GM18511 (cell line): Measurements from ENCODE around the gene IQCK.

Experiments used
- ATAC-seq: cut with Tn5 transposase; IDR thresholded peaks from one replicate; pipeline ENCODE4 v1.9.1; 2021; ENCODE audit warnings: mild to moderate bottlenecking, moderate library complexity; ENCODE audit not compliant: unreplicated experiment

IQCK gene

DNA sequence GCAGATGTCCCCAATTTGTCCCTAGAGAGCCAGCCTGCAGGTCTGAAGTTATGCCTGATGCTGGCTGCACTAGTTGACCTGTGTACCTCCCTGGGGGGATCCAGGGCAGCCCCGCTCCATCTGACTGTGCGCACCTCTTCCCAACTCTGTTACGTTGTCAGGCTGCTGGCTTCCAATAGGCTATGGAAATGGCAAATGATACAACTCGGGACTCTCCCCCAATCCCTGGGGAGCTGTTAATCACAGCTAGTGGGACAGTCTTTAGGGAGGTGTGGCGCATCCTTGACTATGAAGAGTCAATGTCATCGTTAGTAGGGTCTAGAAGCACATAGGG, 136.4 kb downstream of the IQCK start:
- ATAC-seq: no peak

GRCh38 chr16:19856120-19856519, 138.0 kb downstream of the IQCK start:
- ATAC-seq: no peak

DNA sequence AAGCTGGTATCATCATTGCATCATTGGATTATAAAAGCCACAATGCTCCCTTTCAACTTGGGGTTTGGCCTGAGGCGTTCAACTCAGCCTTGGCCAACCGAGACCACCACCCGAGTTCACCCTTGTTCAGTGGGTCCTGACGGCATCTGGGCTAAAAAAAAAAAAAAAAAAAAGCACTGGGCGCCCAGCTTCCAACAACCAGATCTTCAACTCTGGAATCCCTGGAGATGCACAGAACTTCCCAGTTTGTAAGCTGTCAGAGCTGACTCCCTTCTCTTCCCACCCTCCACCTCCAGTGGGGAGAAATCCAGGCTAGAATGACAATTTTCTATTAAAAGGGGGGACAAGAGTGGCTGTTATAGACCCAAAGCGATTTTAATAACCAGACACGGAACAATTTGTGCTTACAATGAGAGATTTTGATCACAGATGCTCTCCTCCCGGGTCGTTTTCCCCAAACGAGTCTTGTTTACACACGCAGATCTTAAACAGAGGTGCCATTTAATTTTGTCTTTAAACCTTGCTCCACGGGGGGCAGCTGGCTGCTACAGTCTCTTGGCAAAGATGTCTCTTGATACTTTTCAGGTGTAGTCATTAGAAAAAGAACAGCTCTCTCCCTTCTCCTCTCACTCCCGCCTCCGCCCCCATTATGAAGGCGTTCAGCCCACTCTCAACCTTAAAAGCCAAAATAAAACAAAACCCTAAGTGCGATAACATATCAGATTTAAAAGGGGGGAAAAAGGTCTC, 139.7 kb downstream of the IQCK start:
- no peak for ATAC-seq

DNA sequence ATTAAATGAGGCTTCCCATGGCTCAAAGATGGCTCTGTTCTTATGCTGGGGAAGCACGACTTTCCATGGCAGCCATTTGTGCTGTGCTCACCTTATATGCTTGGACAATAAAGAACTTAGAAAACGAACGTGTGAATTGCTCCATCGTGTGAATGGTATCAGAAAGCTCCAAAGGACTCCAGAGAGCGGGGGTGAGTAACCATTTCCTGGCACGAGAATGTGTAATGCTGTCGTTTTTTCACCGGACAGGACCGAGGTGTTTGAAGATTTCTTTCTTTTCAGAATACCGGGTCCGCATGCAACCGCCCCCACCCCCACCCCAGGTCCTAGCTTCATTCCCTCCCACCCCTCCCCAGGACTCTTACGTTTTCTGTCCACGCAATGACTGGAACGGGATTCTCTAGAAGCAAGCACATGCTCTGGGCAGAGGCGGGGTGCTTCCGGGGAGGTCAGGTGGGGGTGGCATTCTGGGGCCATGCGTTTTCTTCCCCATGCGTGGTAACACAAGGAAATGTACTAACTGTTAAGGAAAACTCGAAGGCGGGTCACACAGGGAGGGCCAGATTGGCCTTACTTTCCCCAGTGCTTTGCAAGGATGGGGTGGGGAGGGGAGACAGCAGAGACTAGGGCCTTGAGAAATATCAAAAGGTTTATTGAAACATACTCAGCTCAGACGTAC, 140.4 kb downstream of the IQCK start:
- no peak for ATAC-seq

- ATAC-seq: no peak
Measured at GRCh38 chr16:19859166-19859565, 141.1 kb downstream of the IQCK start.

DNA sequence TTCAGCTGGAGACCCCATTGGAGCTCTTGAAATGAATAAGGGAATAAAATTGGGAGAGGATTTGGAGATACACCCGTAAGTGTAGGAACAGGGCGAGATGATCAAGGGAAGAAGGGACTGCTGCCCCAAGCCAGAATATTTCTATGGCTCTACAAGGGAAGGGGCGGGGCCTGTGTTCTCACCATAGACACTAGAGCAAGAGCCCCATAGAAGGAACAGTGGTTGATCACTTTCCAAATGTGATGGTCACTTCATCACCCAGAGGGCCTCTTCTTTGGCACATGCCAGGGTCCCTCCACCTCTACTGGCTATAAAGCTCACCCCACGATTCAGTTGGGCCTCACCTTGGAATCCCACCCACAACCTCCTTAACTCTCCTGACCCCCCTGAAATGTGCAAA, 141.5 kb downstream of the IQCK start:
- ATAC-seq: no peak

DNA sequence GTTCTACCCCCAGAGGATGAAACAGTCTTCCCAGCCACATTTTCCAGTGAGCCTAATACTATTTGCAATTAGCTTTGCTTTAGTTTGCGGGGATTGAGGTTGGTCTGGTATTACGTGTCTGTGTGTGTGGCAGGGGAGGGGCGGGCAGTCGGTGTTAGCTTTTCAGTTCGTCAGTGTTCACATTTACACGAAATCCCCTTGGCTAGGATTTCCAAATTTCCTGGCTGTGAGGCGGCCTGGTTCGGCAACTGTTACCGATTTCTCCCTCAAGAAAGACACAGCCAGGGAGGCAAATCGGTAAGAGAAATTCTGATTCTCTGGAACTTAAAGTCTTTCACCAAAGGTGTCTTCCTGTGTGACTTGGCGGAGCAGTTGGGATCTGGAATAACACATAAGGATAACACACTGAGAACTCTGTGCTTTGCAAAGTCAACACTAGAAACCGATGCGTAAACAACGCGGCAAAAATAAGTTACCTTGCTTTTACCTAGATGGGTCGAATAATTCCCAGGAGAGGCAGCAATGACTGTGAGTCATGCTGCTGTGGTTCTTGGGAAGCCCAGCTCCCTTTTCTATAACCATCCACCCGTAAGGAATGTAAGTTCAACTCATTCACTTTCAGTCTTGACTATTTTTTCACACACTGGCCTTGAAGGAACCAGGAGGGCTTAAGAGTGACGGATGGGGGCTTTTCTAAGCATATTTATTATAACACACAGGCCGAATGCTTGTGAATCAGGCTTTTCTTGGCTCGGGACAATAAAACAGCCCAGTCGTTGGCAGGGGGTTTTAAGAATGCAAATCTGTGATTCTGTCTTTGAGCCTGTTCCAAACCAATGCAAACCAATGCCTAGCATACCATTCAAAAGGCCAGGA, 142.3 kb downstream of the IQCK start:
- ATAC-seq: no peak

DNA sequence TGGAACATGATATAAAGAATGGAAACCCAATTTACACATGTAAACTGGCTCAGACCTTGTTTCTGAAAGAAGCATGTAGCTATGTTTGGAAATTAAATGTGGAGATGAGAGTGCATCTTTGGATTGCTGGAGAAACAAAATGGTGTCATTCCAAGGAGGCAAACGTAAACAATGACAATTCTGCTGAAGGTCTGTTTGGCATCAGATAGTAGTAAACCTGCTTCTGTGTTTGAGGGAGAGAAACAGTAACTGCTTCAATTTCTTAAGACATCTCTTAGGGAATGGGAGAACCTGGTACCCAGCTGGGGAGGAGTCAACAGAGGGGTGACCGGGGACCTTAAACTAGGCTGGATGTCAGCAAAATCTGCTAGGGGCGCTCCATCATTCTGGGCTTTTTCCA, 143.1 kb downstream of the IQCK start:
- ATAC-seq: no peak

GRCh38 chr16:19861811-19862327, 143.8 kb downstream of the IQCK start:
- ATAC-seq: no peak

- no peak for ATAC-seq
Measured at GRCh38 chr16:19863990-19864389, 145.9 kb downstream of the IQCK start.

DNA sequence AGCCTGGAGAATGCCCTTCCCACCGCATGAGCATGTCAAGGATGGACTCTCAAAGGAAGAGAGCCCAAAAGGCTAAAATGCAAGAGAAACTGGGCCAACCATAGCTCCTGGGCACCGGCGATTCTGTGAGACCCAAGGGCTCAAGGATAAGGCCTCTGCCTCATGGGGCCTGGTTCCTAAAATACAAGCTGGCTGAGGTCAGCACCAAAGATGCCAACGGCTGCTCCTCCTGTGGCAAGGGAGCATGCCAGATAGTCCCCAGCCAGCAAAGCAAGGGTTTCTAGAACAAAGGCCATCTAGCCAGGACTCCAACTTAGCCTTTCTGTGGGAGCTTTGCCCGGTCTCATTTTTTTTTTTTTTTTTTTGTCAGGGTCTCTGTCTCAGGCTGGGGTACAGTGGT, 146.5 kb downstream of the IQCK start:
- ATAC-seq: no peak

DNA sequence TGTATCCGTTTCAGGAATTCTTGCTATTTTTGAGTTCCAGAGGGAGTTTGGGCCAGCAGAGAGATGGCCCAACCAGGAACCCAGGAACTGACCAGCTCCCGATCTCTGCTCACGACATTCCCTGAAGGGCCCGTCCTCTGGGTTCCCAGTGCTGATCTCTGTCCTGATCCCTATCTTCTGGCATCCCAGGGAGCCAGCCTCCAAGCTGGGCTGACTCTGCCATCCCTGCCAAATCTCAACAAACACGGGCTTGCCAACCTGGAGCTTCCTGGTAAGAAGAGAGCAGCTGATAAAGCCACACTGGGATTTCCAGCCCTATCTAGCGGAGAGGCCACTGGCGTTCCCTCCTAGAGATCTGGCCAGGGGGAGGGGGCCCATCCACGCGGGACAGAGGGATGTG, 150.3 kb downstream of the IQCK start:
- ATAC-seq: no peak

DNA sequence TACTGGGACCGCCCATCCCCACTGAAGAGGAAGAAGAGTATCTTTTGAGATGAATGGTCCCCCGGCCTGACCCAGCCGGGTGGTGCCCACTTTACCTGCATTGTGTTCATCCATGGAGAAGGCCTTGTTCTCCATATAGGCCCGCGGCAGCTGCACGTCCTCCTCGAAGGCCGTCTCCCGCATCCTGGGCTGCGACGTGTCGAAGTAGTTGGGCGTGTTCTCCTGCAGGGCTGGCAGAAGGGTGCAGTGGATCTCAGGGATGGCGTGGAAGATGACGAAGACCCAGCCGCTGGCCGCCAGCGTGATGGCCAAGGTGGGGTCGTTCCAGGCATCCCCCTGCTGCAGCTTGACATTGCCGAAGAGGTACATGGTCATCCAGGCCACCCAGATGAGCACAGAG, 153.7 kb downstream of the IQCK start:
- no peak for ATAC-seq

DNA sequence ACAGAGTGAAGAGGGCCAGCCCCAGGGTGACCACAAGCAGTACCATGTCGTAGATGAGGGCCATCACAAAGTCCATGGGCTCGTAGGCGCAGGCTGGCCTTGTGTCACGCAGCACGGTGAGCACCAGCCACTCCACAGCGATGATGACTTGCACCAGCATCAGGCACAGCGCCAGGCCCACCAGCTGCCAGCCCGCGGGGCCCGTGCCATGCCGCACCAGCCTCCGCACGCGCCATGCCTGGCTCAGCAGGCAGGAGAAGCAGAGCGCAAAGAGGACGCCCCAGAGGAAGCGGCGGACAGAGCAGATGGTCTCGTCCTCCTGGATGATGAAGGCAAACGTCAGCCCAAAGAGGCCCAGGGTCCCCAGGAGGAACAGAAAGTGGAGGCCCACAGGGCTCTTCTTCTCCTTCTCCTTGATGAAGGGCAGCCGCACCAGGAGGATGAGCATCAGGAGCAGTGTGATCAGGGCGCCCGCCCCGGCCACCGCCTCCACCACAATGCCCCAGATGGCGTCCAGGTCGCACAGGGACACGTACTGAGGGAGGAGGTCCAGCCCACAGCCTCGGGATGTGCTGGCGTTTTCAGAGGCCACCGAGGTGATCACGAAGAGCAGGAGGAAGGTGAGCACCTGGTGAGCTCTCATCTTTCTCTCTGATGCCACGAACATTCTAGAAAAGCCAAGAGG, 154.2 kb downstream of the IQCK start:
- ATAC-seq: no peak

DNA sequence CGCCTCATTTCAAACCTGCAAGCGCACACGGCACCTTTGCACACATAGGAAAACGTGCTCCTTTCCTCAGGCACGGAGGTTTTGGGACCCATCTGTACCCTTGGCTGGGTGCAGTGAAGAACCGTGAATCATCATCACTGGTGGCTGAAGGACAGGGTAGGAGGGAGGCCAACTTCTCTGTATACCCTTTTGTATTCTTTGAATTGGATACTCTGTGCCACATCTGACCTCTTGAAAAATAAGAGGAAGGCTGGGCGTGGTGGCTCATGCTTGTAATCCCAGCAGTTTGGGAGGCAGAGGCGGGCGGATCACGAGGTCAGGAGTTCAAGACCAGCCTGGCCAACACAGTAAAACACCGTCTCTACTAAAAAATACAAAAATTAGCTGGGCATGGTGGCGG, 154.9 kb downstream of the IQCK start:
- no peak for ATAC-seq

- ATAC-seq: no peak
Measured at GRCh38 chr16:19874026-19874425, 156.0 kb downstream of the IQCK start.

GRCh38 chr16:19874851-19875546, 156.9 kb downstream of the IQCK start:
- ATAC-seq: no peak

DNA sequence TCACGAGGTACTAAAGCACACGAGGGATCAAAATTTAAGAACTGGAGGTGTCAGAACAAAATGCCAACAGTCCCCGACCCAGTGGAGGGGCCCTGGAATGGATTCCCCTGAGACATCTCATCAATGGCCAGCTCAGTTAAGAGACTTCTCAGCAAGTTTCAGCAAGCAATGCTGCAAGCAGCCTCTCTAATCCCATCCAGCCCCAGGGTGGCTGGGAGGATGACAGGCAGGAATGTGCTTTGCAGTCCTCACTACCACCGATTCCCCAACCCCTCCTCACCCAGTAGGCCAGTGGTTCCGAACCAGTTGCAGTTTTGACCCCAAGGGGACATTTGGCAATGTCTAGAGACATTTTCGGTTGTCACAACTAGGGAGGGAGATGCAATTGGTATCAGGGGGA, 157.8 kb downstream of the IQCK start:
- no peak for ATAC-seq

DNA sequence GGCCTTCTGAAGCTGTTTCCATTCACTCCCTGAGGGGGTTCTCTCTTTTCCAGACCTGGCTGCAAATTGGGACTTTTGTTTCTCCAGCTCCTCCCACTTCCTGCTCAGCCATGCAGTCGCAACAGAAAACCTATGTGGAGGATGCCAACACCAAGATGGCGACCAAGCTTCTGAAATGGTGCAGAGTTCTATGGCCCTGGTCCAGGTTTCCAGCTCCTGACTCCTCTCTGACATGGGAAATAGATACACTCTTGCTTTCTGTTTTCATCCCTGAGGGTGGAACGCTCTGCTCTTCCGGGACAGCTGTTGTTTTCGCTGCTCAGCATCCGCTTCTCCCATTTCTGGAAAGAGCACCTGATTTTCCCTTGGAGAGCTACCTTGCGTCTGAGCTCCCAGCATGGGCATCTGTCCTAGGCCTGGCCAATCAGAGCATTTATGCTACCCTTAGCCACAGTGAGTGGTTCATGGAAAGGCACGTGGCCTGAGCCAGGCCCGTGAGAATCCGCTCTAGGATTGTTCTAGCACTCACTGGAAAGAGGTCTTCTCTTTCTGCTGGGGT, 158.5 kb downstream of the IQCK start:
- no peak for ATAC-seq

DNA sequence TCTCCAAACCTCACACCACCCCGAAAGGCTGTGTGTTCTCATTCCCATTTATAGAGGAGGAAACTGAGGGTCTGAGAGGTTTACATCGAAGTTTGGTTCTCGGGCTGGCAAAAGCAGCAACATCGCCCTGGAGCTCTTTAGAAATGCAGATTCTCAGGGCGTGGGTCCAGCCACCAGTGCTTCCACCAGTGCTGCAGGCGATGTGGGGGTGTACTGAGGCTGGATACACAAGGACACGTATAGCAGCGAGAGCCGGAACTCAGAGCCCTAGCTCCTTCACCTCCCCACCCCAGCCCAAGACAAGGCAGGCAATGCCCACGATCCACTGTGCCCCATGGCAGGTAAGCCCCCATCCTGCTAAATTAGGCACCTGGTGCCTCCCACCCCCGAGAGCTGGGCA, 160.7 kb downstream of the IQCK start:
- ATAC-seq: no peak
